Epidermal melanocyte (primary cell): ENCODE measurements around the gene SMAP1.

Experiments
- DNase-seq: peaks from one replicate; pipeline ENCODE4 v3.0.0; 2011; ENCODE audit warnings: low spot score; ENCODE audit not compliant: insufficient read length

Gene SMAP1

DNA sequence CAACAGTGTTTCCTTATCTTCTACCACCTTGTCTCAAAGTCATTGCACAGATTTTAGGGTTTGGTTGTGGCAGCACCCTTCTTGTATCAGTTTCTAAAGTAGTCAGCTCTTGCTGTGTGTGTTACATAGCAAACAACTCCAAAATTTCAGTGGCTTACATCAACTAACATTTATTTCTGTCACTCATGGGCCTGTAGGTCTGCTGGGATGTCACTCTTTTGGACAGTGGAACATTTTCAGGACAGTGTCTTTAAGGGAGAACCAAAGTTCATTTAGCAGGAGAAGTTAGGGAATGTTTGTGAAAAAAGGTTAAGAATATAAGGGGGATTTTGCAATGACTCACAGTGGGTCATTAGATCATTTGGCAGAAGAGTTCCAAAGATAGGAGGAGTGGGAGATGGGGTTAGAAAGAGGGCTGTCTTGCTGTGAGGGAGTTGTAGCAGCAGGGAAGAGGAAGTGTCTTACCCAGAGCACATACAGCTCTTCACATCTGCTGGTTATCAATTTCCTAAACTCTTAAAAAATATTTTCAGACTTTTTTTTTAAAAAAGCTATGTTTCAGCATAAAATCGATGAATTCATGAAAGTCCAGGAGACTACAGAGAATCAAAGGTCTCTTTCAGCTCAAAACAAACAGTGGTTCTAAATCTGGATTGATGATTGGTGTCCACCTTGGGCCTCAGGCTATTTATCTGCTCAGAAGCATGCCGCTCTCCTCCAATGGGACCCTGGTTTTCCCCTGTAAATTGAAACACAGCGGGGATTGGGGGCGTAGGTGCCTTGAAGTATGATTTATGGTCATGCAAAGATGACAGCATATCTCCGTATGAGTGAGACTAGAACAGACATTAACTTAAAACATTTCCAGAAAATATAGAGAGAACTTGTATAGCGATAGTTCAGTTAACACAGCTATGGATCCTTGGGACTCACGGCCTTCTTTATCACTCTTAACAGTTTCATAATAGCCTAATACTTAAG is 171.9 kb downstream of the SMAP1 start:
- DNase-seq: no peak

DNA sequence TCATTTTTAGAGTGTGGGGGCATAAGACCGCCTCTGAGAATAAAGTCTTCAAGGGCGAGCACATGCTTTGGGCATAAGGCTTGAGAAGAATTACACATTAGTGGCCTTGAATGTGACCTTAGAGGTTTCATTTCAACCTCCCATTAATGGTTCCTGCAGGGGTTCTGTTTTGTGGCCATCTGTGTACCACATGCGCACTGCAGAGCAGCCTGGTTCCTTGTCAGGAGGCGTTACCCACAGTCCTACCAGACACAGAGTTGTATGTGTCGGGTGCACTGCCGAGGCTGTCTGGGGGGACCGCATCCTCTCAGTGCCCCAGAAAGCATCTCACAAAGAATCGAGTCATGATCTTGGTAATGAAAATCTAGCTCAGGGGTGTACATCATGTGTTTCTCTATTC is 173.4 kb downstream of the SMAP1 start:
- no peak for DNase-seq

DNA sequence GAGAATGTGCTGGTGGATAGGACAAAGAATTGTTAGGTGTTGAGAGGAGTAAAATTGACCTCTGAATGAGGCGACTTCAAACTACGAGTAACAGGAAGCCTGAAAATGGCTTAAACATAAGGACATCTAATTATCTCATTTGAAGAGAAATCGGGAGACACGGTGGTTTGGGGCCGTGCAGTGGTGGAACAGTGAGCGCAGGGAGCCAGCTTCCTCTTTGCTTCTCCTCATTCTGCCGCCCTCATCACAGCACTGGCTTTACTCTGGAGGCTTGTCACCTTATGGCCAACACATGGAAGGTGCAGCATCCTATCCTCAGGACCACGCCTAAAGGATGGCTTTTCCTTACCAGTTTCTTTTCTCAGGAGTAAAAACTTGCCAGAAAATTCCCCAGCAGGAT is 174.9 kb downstream of the SMAP1 start:
- no peak for DNase-seq

DNA sequence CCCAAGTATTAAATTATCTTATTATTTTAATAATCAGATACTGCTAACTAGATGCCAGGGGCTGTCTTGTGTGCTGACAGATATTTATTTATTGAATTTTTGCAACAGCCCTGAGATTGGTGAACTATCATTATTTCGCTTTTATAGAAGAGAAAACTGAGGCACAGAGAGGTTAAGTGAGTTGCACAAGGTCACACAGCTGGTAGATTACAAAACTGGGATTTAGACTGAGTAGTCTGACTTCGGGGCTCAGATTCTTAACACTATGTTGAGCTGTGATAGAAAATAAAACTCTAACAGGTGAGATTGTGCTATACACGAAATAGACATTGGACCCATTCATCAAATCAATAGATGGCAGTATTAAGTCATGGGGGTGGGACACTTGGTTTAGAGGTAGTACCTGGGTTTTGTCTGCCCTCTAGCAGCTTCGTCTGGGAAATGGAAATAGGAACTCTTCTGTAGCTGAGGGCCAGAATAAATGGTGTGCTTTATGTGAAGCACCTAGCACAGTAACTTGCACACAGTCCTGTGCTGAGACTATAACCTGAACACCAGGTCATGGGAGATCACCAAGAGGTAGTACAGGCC is 175.7 kb downstream of the SMAP1 start:
- DNase-seq: no peak

DNA sequence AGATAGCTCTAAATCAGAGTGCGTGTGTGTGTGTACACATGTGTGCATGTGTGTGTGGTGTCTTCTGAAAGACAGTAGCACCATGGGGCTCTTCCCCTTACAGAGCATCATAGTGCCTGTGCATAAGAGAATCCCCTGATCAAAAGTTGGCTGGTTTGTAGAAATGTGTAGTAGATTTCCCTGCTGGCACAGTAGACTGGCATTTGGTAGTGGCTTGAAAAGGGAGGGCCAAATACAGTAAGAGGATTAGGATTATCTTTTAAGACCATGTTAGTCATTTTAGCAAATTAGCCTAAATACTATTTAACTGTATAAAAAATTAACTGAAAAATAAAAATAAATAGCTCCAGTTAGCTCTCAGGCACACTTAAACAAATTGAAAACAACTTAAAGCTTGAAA is 176.6 kb downstream of the SMAP1 start:
- DNase-seq: no peak

DNA sequence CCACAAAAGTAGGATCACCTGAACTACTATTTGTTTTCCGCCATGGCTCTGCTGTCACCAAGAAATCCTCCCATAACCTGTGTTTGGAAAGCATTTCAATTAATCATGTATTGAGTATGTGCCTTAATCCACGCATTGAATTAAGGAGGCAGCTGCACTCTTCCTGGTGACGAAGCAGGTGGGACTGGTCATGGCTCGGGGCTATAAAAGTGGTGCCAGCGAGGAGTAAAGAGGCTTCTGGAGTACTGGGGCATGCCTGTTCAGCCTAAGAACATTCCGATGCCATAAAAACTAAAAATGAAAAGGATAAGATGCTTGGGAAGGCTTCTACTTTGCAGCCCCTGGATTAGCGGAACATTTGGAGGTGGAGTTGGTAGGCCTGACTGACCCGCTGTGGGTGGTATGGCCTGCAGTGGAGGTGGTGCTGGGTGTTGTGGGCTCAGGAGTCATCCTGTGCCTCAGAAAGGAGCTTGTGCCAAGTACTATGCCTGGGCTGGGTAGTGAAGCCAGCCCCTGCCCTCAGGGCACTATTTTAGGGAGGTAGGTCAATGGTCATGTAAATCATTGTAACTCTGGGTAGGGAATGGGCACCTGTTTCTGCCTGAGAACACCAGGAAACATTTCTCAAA is 178.6 kb downstream of the SMAP1 start:
- no peak for DNase-seq

DNA sequence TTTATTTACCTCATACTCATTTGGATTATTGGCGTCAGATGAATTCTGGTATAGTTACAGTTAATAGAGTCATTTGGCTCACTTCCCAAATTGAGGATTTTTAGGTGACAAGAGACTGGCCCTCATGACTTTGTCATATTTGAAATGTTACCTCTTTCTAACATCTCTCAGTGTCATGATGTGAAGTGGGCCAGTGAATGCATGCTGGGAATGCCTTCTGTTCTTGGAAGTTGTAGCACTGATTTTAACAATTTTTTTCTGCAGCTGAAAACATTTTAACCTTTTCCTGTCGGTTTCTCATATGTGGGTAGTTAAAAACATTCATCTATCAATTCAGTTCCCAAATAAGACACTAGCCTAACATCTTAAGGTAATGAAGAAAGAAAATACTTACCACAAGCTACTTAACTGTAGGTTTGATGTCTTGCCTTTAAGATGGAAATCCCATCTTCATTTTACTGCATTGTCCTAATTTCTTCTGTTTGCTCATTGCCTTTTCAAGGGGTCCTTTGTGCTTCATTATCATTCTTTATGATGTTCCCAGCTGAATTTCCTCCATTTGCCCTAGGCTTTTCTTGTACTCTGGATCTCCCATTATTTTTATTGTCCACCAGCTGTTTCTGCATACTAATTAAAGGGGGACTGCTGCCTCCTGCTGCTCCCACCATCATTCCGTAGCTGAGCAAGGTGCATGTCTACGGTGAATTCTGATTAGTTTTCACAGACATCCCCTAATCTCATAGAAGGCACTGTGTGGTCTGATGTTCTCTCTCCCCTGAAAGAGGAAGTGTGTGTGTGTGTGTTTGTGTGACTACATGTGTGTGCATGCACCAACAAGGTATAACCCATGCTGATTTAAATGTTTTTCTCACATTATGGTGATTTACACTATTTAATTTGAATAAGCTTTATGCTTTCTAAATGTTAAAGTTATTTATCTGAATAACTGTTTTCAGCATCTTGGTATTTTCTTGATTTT is 179.7 kb downstream of the SMAP1 start:
- DNase-seq: no peak

DNA sequence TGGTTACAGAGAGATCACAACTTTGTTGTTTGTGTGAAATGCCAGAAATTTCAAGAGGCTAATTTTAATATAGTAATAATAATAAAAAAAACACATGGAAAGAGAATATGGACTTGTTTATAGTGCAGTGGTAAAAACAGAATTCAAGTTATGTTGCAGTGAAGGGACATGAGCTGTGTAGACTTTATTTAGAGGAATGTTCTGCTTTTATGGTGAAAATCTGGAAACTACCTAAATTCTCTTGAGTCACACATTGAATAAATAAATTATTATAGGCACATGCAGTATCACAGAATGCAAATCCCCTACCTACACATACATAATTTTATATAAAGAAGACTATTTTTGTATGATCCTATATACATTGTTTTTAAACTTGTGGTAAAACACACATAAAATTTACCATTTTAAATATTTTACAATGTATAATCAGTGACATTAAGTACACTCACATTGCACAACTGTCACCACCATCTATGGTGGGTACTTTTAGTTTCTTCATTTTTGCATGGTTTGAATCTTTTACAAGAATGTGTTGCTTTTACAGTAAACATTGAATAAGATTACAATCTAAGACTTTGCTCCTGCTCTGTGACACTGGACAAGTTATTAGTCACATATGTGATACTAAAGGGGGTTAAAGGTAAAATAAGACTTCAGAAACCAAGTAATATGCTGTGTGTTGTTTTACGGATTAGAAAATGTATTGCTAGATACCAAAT is 181.8 kb downstream of the SMAP1 start:
- no peak for DNase-seq

DNA sequence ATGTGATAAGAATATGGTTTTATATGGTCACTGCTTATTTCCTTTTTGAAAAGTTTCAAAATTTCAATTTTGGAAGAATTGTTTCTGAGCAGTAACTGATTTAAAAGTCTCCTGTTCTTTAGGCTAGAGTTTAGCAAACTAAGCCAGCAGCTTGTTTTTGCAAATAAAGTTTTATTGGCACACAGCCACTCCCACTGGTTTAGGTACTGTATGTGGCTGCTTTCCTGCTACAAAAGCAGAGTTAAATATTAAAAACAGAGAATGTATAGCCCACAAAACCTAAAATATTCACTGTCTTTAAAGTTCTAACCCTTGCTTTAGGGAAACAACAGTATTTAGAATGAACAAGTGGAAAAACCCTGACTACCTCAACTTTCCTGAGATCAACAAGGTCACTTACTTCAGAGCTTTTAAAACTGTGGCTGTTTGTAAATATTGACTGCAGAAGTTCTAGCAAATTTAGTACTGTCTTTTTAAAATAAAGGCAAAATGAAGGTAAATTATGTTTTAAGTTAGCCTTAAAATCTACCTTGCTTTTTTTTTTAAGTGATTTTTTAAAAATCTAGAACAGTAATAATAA is 185.1 kb downstream of the SMAP1 start:
- DNase-seq: no peak

DNA sequence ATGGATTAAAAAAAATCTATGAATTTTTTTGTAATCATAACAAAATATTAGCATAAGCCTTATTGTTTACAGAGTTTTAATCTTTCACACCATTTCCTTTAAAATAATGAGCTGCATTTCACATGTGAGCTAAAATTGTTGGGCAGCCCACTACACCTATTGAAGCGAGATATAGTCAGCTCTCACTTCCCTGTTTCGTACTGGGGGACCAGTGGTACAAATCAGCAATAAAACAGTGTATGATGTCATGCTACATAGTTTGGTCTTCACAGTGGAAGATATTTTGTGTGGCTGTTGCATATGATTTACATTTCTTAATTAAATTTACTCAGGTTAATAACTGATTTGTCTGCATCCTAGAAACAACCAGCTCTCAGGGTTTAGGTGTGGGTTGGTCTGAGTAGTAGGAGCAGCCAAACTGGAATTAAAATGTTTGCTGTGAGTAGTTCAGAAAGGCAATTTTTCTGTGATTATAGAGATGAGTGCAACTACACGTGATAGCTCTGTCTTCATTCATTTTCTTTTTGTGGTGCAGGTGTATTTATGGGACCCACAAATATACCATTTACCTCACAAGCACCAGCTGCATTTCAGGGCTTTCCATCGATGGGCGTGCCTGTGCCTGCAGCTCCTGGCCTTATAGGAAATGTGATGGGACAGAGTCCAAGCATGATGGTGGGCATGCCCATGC is 189.8 kb downstream of the SMAP1 start:
- no peak for DNase-seq

DNA sequence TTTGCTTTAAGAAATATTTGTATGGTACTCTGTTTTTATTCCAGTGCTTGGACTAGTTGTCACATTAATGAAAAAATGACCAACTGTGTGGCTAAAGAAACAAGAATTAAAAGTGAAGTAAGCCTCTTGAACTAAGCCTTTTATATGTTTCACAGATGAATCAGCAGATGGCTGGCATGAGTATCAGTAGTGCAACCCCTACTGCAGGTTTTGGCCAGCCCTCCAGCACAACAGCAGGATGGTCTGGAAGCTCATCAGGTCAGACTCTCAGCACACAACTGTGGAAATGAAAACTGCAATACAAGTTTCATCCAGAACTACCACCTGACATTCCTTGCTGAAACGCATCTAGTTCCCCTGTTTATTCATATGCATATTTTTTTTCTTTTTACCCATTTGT is 192.4 kb downstream of the SMAP1 start:
- no peak for DNase-seq

DNA sequence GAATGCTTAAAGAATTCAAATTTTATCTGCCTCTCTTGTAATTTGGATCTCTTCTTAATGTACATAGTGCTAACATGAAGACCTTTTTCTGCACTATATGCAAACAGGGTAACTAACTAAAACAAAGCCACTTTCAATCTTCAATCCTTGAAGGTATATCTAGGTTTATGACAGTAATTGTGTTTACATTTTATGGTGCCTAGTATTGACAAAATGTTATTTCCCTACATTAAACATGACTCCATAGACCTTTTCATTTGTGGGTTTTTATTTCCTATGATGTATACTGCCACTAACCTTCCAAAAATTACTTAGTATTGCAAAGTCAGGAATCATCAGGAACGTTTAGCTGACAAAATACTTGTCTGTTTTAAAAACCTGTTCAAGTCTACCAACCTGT is 193.2 kb downstream of the SMAP1 start:
- DNase-seq: no peak

DNA sequence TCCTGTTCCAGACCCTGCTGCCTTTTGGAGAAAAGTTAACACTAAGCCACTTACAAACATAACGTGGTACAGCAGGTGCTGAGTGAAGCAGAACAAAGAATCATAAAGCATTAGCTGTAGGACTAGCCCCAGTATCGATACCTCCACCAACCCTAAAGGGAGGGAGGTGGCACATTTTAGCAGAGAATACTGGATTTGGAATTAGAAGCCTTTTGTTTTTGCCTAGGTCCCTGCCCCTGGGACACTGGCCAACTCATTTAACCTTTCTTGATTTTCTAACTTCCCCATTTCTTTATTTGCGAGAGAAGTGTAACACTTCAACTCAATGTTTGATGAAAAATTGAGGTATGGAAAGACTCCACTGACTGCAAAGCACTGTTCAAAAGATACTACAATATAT is 195.7 kb downstream of the SMAP1 start:
- no peak for DNase-seq

DNA sequence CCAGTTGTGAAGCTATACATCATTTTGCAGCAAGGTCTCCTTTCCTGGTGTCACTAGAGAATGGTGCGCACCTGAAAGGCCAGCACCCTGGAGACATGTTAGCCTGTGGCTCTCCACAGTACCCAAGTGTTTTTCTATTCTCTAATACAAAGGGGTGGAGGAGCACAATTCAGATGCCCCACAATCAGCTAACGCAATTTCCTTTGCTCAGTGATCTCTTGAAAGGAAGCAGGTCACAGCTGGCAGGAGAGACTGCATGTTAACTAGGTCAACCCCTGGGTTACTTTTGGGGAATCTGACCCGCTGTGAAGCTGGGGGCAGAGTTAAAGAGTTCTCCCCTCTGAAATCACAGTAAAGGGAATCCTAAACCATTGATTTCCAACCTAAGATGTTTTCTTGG is 196.7 kb downstream of the SMAP1 start:
- no peak for DNase-seq

DNA sequence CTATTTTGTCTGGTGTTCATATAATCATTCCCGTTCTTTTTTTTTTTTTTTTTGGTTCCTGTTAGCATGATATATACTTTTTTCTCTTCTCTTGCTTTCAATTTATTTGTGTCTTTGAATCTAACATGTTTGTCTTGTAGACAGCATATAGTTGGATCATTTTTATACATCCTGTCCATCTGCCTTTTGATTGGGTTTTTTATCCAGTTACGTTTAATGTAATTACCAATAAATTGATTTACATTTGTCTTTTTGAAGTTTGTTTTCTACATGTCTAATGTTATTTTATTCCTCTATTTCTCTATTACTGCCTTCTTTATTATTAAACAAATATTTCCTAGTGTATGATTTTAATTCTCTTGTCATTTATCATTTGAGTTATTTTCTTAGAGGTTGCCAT is 204.8 kb downstream of the SMAP1 start:
- no peak for DNase-seq

DNA sequence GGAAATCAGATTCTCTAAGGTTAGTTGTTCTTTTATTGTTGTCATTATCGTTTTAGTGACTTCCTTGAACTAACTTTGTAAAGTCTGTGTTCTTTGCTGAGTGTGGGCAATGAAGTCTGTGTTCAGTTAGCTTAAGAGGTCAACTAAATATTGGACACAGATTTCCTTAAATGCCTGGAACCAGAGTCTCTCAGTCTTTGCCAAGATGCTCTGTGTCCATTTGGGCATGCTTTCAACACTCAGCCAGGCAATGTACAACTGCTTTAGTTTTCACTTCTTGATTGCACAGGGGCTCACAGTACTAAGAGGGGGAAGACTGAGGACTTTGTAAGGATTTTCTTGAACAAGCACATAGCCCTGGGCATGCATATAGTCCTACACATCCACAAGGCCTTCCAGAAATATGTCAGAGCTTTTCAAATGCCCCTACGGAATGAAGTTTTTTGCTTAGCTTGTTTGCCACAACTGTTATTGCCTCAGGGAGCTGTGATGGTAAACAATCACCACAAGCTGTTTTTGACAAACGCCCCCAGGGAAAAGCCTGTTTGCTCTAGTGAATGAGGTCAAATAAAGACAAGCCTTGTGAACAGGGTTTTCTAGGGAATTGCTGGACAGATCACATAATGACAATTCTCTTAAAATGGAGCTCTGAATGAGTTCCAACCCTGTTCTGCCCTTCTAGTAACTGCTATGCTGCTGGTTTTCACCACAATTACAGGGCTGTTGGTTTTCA is 206.7 kb downstream of the SMAP1 start:
- peak; percentile 23 for DNase-seq

DNA sequence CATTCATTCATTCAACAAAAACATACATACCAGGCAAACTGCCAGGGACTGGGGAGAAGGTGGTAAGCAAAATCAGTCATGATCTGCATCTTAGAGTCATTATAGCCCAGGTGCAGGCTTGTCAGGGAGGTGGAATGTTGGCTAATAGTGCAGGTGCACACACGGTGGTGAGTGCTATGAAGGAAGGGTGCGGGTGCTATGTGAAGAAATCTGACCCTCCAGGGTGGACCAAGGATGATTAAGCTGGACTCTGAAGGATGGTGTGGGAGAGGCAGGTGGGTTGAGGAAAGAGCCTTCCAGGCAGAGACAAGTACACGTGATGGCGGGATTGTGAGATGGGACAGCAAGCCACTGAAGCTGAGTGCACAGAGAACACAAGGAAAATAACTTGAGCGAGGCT is 211.8 kb downstream of the SMAP1 start:
- no peak for DNase-seq

DNA sequence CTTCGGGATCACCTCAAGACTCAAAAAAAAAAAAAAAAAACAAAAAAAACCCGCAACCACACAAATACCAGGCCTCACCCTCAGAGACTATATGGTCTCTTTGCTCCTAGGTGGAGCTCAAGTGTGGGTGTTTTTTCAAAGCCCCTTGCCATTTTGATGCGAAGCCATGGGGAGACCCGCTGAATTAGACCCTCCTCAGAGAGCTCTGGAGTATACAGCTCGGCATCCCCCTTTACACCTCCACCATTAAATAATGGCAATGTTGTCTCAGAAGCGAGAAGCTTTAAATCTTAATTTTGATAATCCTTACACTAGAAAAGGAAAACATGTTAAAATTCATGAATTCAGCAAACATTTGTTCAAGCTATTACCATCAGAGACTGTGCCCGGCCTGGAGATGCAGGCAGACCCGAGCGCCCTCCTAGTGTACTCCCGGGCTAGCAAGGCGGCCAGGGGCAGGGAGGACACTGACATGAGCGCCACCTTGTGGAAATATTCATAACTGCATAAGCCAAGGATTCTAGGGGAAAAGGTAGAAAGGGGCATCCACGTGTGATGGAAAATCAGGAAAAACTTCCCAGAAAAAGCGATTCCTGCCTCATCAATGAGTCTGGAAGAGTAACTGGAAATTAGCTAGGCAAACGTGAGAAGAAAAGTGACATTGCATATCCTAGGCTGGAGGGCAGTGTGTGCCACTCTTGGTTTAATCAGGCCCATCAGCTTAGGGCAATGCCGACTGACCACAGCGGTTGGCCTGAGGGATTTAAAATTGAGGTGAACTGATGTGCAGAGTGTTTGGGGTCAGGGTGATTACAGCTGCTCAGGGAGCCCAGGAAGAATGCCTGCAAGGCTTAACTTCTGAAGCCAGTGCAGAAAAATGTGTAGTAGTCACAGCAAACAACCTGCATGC is 216.6 kb downstream of the SMAP1 start:
- DNase-seq: peak; percentile 45
